OCI-LY1 (cell line): ENCODE measurements around the gene ZNF687.
"Not testable (repeated sequence)": the region's sequence is repeated elsewhere in the genome, so short reads cannot be mapped to it uniquely, and the experiment has no call there.

Experiments used
- H2AFZ ChIP-seq: fragments of 200-600 bp; sonication (generic), shearing (Covaris generic); 2 replicates; pipeline ENCODE4 v1.6.0; 2014; ENCODE audit warnings: antibody characterized with exemption, mild to moderate bottlenecking, low read length
- H3F3A ChIP-seq: fragments of 200-600 bp; sonication (generic), shearing (Covaris generic); 2 replicates; pipeline ENCODE4 v1.6.0; 2014; ENCODE audit warnings: mild to moderate bottlenecking, antibody characterized with exemption, low read length, moderate library complexity; ENCODE audit not compliant: insufficient read depth
- H3K27ac ChIP-seq: fragments of 200-600 bp; sonication (generic); 2 replicates; pipeline ENCODE4 v1.5.1; 2014; ENCODE audit warnings: low read length, mixed run types, mild to moderate bottlenecking, low read depth; ENCODE audit not compliant: poor library complexity, severe bottlenecking
- H3K27me3 ChIP-seq: fragments of 200-600 bp; sonication (generic); 2 replicates; pipeline ENCODE4 v1.6.0; 2014; ENCODE audit warnings: antibody characterized with exemption, mild to moderate bottlenecking, low read length, moderate library complexity; ENCODE audit not compliant: insufficient read depth
- H3K36me3 ChIP-seq: fragments of 200-600 bp; sonication (generic); 2 replicates; pipeline ENCODE4 v1.6.1; 2014; ENCODE audit warnings: mild to moderate bottlenecking, antibody characterized with exemption, low read length, moderate library complexity, mixed read lengths; ENCODE audit not compliant: insufficient read depth
- H3K4me1 ChIP-seq: fragments of 200-600 bp; sonication (generic); 2 replicates; pipeline ENCODE4 v1.5.1; 2014; ENCODE audit warnings: mild to moderate bottlenecking, low read length, moderate library complexity; ENCODE audit not compliant: insufficient read depth, severe bottlenecking
- H3K4me2 ChIP-seq: fragments of 200-600 bp; sonication (generic), shearing (Covaris generic); 2 replicates; pipeline ENCODE4 v1.6.1; 2014; ENCODE audit warnings: low read length
- H3K4me3 ChIP-seq: fragments of 200-600 bp; sonication (generic); 2 replicates; pipeline ENCODE4 v1.5.1; 2014; ENCODE audit warnings: low read length, low read depth, mild to moderate bottlenecking, mixed read lengths; ENCODE audit not compliant: poor library complexity, severe bottlenecking
- H3K79me2 ChIP-seq: fragments of 200-600 bp; shearing (Covaris generic); 2 replicates; pipeline ENCODE4 v1.6.1; 2016; ENCODE audit warnings: mixed run types, low read length, mixed read lengths; ENCODE audit not compliant: insufficient read depth
- H3K9ac ChIP-seq: fragments of 200-600 bp; sonication (generic), shearing (Covaris generic); 2 replicates; pipeline ENCODE4 v1.6.1; 2014; ENCODE audit warnings: mild to moderate bottlenecking, low read length, mixed read lengths
- H3K9me2 ChIP-seq: fragments of 200-600 bp; sonication (generic), shearing (Covaris generic); 2 replicates; pipeline ENCODE4 v1.6.1; 2014; ENCODE audit warnings: low read depth, mild to moderate bottlenecking, low read length, mixed read lengths
- H3K9me3 ChIP-seq: fragments of 200-600 bp; shearing (Covaris generic); 2 replicates; pipeline ENCODE4 v1.6.1; 2014; ENCODE audit warnings: low read length, mixed read lengths
- H4K20me1 ChIP-seq: fragments of 200-600 bp; sonication (generic), shearing (Covaris generic); 2 replicates; pipeline ENCODE4 v1.6.0; 2016; ENCODE audit warnings: mild to moderate bottlenecking, low read length; ENCODE audit not compliant: insufficient read depth
- EZH2 ChIP-seq: fragments of 200-600 bp; sonication (generic), shearing (Covaris generic); IDR thresholded peaks from 2 replicates; pipeline ENCODE4 v1.8.0; 2017; ENCODE audit warnings: borderline replicate concordance, mixed run types, mild to moderate bottlenecking, antibody characterized with exemption, low read length, moderate library complexity, mixed read lengths
- TF ChIP-seq, protein P1 (sequence below): fragments of 200-600 bp; sonication (generic), shearing (Covaris generic); IDR thresholded peaks from 2 replicates; pipeline ENCODE4 v1.5.1; 2017; ENCODE audit warnings: mild to moderate bottlenecking, antibody characterized with exemption, low read length, moderate library complexity, mixed read lengths

The ZNF687 gene

GRCh38 chr1:151273924-151274466 is 8.1 kb upstream of the ZNF687 start:
- Histone ChIP-seq H3K4me3 (no peak overlapping the region), H3F3A (no peaks in the 10 kb centered on the region), H3K4me1 (peaks cover 7% of the 10 kb centered on the region), H3K9me3 (no peaks in the 10 kb centered on the region), H3K4me2 (no peak overlapping the region), H4K20me1 (no peaks in the 10 kb centered on the region), H2AFZ (no peak overlapping the region), H3K27ac (no peak overlapping the region), H3K9me2 (no peaks in the 10 kb centered on the region), H3K79me2 (no peaks in the 10 kb centered on the region), H3K9ac (no peak overlapping the region), H3K36me3 (peaks cover 16% of the 10 kb centered on the region), H3K27me3 (no peaks in the 10 kb centered on the region)
- TF ChIP-seq, protein P1, sequence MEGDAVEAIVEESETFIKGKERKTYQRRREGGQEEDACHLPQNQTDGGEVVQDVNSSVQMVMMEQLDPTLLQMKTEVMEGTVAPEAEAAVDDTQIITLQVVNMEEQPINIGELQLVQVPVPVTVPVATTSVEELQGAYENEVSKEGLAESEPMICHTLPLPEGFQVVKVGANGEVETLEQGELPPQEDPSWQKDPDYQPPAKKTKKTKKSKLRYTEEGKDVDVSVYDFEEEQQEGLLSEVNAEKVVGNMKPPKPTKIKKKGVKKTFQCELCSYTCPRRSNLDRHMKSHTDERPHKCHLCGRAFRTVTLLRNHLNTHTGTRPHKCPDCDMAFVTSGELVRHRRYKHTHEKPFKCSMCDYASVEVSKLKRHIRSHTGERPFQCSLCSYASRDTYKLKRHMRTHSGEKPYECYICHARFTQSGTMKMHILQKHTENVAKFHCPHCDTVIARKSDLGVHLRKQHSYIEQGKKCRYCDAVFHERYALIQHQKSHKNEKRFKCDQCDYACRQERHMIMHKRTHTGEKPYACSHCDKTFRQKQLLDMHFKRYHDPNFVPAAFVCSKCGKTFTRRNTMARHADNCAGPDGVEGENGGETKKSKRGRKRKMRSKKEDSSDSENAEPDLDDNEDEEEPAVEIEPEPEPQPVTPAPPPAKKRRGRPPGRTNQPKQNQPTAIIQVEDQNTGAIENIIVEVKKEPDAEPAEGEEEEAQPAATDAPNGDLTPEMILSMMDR: no peak
- TF ChIP-seq EZH2: no peak

- not testable (repeated sequence) for H3K4me1 ChIP-seq
Observed at GRCh38 chr1:151275341-151275740, 6.8 kb upstream of the ZNF687 start.

DNA sequence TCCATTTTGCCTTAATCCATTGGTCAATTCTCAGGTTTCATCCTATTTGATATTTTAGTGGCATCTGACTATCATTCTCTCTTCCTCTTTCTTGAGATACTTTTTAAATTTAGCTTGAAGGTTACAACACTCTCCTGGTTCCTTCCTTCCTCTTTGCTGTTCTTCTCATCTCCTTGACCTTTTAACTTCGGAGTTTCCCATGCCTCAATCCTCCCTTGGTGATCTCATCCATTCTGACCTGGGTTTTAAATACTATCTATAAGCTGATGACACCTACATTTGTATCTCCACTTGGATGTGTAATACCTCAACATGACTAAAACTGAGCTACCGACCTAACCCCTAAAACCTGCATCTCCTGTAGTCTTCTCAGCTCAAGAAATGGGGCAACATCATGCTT is 4.8 kb upstream of the ZNF687 start:
- no peak overlapping the region for H3K27ac ChIP-seq
- H3K9me3 ChIP-seq: no peaks in the 10 kb centered on the region
- no peaks in the 10 kb centered on the region for H4K20me1 ChIP-seq
- TF ChIP-seq, protein P1: no peak
- TF ChIP-seq EZH2: no peak
- H3K4me2 ChIP-seq: no peak overlapping the region
- no peaks in the 10 kb centered on the region for H3K27me3 ChIP-seq
- H3F3A ChIP-seq: no peaks in the 10 kb centered on the region
- no peak overlapping the region for H2AFZ ChIP-seq
- H3K36me3 ChIP-seq: no peaks in the 10 kb centered on the region
- no peaks in the 10 kb centered on the region for H3K79me2 ChIP-seq
- peaks cover 12% of the 10 kb centered on the region for H3K4me1 ChIP-seq
- no peak overlapping the region for H3K4me3 ChIP-seq
- no peaks in the 10 kb centered on the region for H3K9me2 ChIP-seq
- no peak overlapping the region for H3K9ac ChIP-seq

More at GRCh38 chr1:151275341-151275740, 6.8 kb upstream of the ZNF687 start:
- not testable (repeated sequence) for H3K4me2 ChIP-seq, H3K9me3 ChIP-seq, H3K9me2 ChIP-seq, H3K9ac ChIP-seq, H3K36me3 ChIP-seq, H3F3A ChIP-seq, H3K4me3 ChIP-seq, H3K27ac ChIP-seq, H4K20me1 ChIP-seq, H3K27me3 ChIP-seq, H3K79me2 ChIP-seq, H2AFZ ChIP-seq
